Breast epithelium (tissue), 4 donors: ENCODE data around the gene FAM50B. TPM values are rescaled to one million over a fixed set of nuclear protein-coding genes. Genes with fewer than 3 reads are reported as not detected.
A peak's percentile ranks its signal among the peaks of the same experiment; 100 is the strongest.

Experiments used
- DNase-seq, 2 donors: peaks; one replicate each; pipeline ENCODE4 v3.0.0-alpha.2; 2019; ENCODE audit warnings: low spot score in 2 of 2
- H3K27ac ChIP-seq, 2 donors: fragments of 200-600 bp; sonication (generic) in 1 of 2; one replicate each; pipeline ENCODE4 v1.5.1; 2016 to 2019; ENCODE audit warnings: mild to moderate bottlenecking in 1 of 2
- H3K27me3 ChIP-seq, 2 donors: fragments of 200-600 bp; sonication (generic) in 1 of 2; one replicate each; pipeline versions ENCODE4 v1.5.1 to v1.6.0; 2017 to 2019; ENCODE audit warnings: control low read depth in 1 of 2, mild to moderate bottlenecking in 1 of 2
- H3K36me3 ChIP-seq: fragments of 200-600 bp; one replicate; pipeline ENCODE4 v1.5.1; 2019
- H3K4me1 ChIP-seq, 2 donors: fragments of 200-600 bp; sonication (generic); one replicate each; pipeline ENCODE4 v1.5.1; 2016 to 2019; ENCODE audit warnings: control low read depth in 1 of 2
- H3K4me3 ChIP-seq, 3 donors: fragments of 200-600 bp; sonication (generic); 1 replicate in 2 of 3; 2 replicates in 1 of 3; pipeline ENCODE4 v1.5.1; 2016 to 2019; ENCODE audit warnings: mild to moderate bottlenecking in 3 of 3, moderate library complexity in 2 of 3
- H3K9me3 ChIP-seq, 2 donors: fragments of 200-600 bp; sonication (generic) in 1 of 2; one replicate each; pipeline ENCODE4 v1.5.1; 2016 to 2019; ENCODE audit warnings: control low read depth in 1 of 2
- POLR2A ChIP-seq: fragments of 450-650 bp; IDR thresholded peaks from one replicate; pipeline ENCODE4 v1.6.1; 2016; ENCODE audit warnings: antibody characterized with exemption, mild to moderate bottlenecking, moderate library complexity
- POLR2AphosphoS5 ChIP-seq, 3 donors: sonication (generic); formaldehyde crosslinking; IDR thresholded peaks; one replicate each; pipeline ENCODE4 v1.6.1; 2017; ENCODE audit warnings: antibody characterized with exemption in 3 of 3
- intact Hi-C: fragments of 100-400 bp; cut with DNase I; formaldehyde crosslinking; loops from one replicate; pipeline ENCODE4 v1.15.1; 2023; ENCODE audit warnings: low total_unique reads
- total RNA-seq, 3 donors: library from RNA; depleted of rRNA; stranded (reverse); fragments of >200 nt; gene quantifications; one replicate each; pipeline ENCODE4 v1.1.0, GENCODE V29; 2016
- TF ChIP-seq, protein P1 (sequence below), 3 donors: fragments of 450-650 bp; IDR thresholded peaks; one replicate each; pipeline ENCODE4 v1.5.1; 2016 to 2017; ENCODE audit warnings: antibody characterized with exemption in 3 of 3, mild to moderate bottlenecking in 3 of 3, moderate library complexity in 3 of 3

The FAM50B gene
- total RNA-seq, 3 donors from 2014 or later: 8.8 to 17.0 (median 9.3) TPM

DNA sequence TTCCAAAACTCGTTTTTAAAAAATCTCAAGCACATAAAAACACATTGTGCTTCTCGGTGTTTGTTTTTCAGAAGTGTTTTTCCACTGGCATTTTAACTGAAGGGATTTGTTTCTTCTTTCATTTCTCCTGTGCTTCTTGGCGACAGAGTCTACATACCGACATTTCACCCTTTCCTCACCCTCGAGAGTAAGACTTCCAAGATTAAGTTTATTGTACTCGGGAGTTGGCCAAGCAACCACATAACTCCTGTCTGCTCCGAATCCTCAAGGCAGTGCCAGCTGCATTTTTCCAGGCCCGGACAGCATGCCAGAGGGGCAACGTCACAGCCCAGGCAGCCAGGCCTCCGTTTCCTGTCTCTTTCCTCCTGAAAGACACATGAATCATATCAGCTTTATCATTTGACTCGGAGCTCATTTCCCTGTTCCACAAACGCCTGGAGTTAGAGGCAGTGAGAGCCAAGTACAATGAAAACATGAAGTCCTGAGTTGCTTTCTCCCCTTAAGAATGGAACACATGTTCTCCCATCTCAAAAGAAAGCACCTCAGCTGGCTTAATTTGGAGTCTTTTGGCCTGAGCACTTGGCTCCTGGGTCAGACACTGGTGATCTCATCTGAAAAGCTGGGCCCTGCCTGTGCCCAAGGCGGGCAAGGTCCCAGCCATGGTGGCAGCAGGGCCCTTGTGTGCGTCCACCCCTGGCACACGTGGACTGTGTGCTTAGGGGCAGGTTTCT is 23.2 kb upstream of the FAM50B start:
- DNase-seq: peak; percentile 89 to 97
- Histone ChIP-seq H3K27me3 (no peaks in the 10 kb centered on the region), H3K9me3 (no peaks in the 10 kb centered on the region), H3K4me3 (peak overlapping the region; percentile 17 to 34 (median 30)), H3K36me3 (no peaks in the 10 kb centered on the region), H3K4me1 (peaks cover 6 to 18% of the 10 kb centered on the region in 2 donors), H3K27ac (peak overlapping the region; percentile 95 to 96)
- intact Hi-C loops: loop anchor here (1.0 kb wide), 1 partner anchor 74 kb away; no protein-coding TSS in a partner anchor
- no peak for TF ChIP-seq POLR2A
- TF ChIP-seq POLR2AphosphoS5 (IDR thresholded peaks at IDR 0.05): peak; percentile 85 to 98 (median 86)

DNA sequence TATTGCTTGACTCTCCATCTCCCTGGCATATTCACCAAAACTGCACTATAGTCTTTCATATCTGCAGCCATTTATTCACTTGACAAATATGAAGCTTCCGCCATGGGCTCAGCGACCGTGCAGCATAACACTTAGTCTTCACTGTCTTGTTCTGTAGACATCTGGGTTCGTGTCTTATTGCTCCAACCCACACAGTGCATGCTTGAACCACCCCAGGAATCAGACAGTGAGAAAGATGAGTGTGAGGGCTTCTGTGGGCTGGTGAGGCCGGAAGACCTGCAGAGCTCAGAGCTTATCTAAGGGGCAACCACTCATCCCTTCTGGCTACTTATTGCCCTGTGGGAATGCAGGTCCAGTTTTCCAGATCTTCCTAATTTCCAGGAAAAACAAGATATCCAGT is 19.9 kb upstream of the FAM50B start:
- DNase-seq: no peak
- H3K9me3 ChIP-seq: no peaks in the 10 kb centered on the region
- H3K4me3 ChIP-seq: no peak overlapping the region
- H3K27ac ChIP-seq: no peak overlapping the region
- no peaks in the 10 kb centered on the region for H3K27me3 ChIP-seq
- no peaks in the 10 kb centered on the region for H3K36me3 ChIP-seq
- intact Hi-C loops: no loop called here
- H3K4me1 ChIP-seq: peaks cover 0 to 16% of the 10 kb centered on the region in 2 donors
- TF ChIP-seq POLR2A (no peak), POLR2AphosphoS5 (IDR thresholded peaks at IDR 0.05) (no peak)

DNA sequence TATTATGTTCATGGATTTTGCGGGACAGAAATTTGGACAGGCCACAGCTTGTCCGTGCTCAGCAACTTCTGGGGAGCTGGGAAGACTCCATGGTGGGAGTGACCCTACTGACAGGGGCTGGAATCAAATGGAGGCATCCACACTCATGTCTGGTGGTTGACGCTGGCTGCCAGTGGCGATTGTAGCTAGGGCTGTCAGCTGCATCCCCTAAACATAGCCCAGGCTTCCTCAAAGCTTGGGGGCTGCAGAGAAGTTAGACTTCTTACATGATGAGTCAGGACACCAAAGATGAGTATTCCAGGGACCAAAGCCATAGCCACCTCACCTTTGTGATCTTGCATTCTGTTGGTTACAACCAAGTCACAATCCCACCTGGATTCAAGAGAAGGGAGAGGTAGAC is 18.4 kb upstream of the FAM50B start:
- intact Hi-C loops: no loop called here
- H3K9me3 ChIP-seq: no peaks in the 10 kb centered on the region
- peaks cover 0 to 4% of the 10 kb centered on the region in 2 donors for H3K4me1 ChIP-seq
- H3K36me3 ChIP-seq: no peaks in the 10 kb centered on the region
- H3K27me3 ChIP-seq: no peaks in the 10 kb centered on the region
- no peak overlapping the region for H3K27ac ChIP-seq
- TF ChIP-seq POLR2AphosphoS5 (IDR thresholded peaks at IDR 0.05) (no peak), POLR2A (no peak)
- TF ChIP-seq, protein P1, sequence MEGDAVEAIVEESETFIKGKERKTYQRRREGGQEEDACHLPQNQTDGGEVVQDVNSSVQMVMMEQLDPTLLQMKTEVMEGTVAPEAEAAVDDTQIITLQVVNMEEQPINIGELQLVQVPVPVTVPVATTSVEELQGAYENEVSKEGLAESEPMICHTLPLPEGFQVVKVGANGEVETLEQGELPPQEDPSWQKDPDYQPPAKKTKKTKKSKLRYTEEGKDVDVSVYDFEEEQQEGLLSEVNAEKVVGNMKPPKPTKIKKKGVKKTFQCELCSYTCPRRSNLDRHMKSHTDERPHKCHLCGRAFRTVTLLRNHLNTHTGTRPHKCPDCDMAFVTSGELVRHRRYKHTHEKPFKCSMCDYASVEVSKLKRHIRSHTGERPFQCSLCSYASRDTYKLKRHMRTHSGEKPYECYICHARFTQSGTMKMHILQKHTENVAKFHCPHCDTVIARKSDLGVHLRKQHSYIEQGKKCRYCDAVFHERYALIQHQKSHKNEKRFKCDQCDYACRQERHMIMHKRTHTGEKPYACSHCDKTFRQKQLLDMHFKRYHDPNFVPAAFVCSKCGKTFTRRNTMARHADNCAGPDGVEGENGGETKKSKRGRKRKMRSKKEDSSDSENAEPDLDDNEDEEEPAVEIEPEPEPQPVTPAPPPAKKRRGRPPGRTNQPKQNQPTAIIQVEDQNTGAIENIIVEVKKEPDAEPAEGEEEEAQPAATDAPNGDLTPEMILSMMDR (IDR thresholded peaks at IDR 0.05): no peak
- no peak overlapping the region for H3K4me3 ChIP-seq
- no peak for DNase-seq

DNA sequence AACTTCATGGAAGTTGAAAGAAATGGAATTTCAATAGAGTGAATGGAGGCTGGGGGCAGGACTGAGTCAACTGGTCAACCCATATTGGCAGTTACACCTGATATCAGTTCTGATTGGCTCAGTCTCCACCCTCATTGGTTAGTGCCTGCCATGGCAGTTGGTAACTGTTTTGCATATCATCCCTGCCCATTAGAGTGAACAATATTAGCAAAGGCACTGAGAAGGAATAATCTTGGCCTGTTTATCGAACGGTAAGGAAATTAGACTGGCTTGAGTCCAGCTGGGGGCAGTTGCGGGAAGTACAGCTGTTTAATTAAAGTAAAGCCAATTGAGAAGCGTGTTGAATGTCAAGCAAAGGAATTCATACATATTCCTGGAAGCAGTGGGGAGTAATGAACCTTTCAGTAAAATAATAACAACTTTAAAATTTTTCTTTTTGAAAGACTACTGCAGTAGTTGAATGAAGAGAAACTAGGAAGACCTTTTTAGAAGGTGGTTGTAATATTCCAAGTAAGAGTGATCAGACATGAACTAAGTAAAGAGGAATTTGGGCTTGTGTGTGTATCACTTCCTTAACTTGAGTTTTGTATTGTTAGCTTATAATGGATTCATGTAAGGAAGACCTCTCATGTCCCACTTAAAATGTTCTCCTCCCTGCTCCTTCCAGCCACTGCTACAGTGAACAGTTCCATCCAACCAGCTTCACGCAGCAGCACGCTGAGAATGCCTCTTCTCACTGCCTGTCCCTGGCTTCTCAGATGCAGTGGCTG is 17.2 kb upstream of the FAM50B start:
- no peak overlapping the region for H3K27ac ChIP-seq
- H3K27me3 ChIP-seq: no peaks in the 10 kb centered on the region
- no peaks in the 10 kb centered on the region for H3K36me3 ChIP-seq
- no peaks in the 10 kb centered on the region for H3K9me3 ChIP-seq
- DNase-seq: no peak
- no peak overlapping the region for H3K4me3 ChIP-seq
- H3K4me1 ChIP-seq: no peaks in the 10 kb centered on the region
- no peak for TF ChIP-seq POLR2A
- no peak for TF ChIP-seq POLR2AphosphoS5 (IDR thresholded peaks at IDR 0.05)
- TF ChIP-seq, protein P1 (IDR thresholded peaks at IDR 0.05): no peak
- intact Hi-C loops: no loop called here

DNA sequence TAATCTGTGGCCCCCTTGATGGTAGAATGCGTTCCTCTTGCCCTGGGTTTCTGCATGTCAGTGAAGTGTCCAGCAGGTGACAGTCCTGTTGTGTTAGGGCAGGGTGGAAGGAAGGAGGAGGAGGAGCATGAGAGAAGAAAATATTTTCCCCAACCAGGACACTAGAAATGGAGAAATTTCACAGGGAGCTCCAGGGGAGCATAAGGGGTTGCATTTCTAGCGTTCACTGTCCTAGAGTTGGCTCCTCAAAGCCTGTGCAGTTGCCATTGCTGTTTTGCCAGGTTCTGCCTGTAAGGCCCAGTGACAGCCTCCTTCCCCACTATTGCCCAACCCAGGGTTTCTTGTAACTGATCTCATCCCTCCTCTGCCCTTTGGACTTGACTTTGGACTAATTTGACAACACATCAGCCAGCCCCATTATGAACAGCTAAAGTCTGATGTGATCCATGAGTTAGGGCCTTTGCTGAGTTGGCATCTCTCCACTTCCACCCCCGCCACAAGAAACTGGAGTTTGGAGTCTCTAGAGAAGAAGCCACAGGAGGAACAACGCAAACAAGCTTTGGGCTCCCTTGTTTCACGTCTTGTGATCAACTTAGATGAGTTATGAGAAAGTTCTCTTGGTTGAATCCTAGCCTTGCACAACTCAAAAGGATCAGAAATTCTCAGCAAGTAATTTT is 14.0 kb upstream of the FAM50B start:
- Histone ChIP-seq H3K27me3 (no peaks in the 10 kb centered on the region), H3K4me3 (no peak overlapping the region), H3K4me1 (no peaks in the 10 kb centered on the region), H3K36me3 (no peaks in the 10 kb centered on the region), H3K9me3 (no peaks in the 10 kb centered on the region), H3K27ac (peak overlapping the region in 1 of 2 donors; percentile 36)
- DNase-seq: no peak
- peak in 2 of 3 donors; percentile 27 to 80 for TF ChIP-seq POLR2AphosphoS5 (IDR thresholded peaks at IDR 0.05)
- TF ChIP-seq, protein P1 (IDR thresholded peaks at IDR 0.05): no peak
- intact Hi-C loops: no loop called here
